Activated T-helper 1 cell treated with anti-CD3 and anti-CD28 coated beads, Interleukin-12 subunit alpha, Interleukin-12 subunit beta, Interleukin-2, Interleukin-4 antibody, amounts not matched to agents 30 ng/mL and 10 ng/mL and 1 ng/mL, durations not matched to agents 14 hours and 24 hours and 36 hours (primary cell): ENCODE data around the gene ASCL5. TPM values are rescaled to one million over a fixed set of nuclear protein-coding genes. Genes with fewer than 3 reads are reported as not detected.

Experiments used
- DNase-seq: peaks from one replicate; pipeline ENCODE4 v3.0.0; 2021; ENCODE audit warnings: low spot score
- H3K27ac Mint-ChIP-seq: one replicate; pipeline ENCODE4 v1.8.0; 2021; ENCODE audit warnings: mild to moderate bottlenecking, mixed read lengths
- H3K27me3 Mint-ChIP-seq: one replicate; pipeline ENCODE4 v1.8.0; 2022; ENCODE audit warnings: mild to moderate bottlenecking, moderate library complexity, mixed read lengths; ENCODE audit not compliant: insufficient read depth
- H3K36me3 Mint-ChIP-seq: one replicate; pipeline ENCODE4 v1.8.0; 2021; ENCODE audit warnings: low read depth, mixed read lengths
- H3K4me1 Mint-ChIP-seq: one replicate; pipeline ENCODE4 v1.8.0; 2021; ENCODE audit warnings: low read depth, mixed read lengths
- H3K4me3 Mint-ChIP-seq: one replicate; pipeline ENCODE4 v1.8.0; 2021; ENCODE audit warnings: mild to moderate bottlenecking, moderate library complexity, mixed read lengths
- H3K9me3 Mint-ChIP-seq: one replicate; pipeline ENCODE4 v1.8.0; 2021; ENCODE audit warnings: mixed read lengths
- intact Hi-C: fragments of 100-400 bp; cut with micrococcal nuclease; formaldehyde crosslinking; loops from one replicate; pipeline ENCODE4 v1.15.1; 2024
- total RNA-seq: library from RNA; stranded (reverse); gene quantifications from 2 replicates; pipeline ENCODE4 v1.2.3, GENCODE V29; 2022

The ASCL5 gene
- total RNA-seq, 1 donor from 2014 or later: not detected

- Mint-ChIP-seq H3K4me1 (no peaks in the 10 kb centered on the region), H3K4me3 (no peak overlapping the region), H3K36me3 (no peaks in the 10 kb centered on the region), H3K9me3 (no peaks in the 10 kb centered on the region), H3K27me3 (peaks cover 49% of the 10 kb centered on the region), H3K27ac (no peak overlapping the region)
- intact Hi-C loops: loop anchor here (1.0 to 10.0 kb wide), 2 partner anchors 33 to 565 kb away; no protein-coding TSS in a partner anchor
- DNase-seq: no peak
Measured at GRCh38 chr1:201119206-201120197, 7.5 kb downstream of the ASCL5 start.

GRCh38 chr1:201116091-201116490 is 10.9 kb downstream of the ASCL5 start:
- no peaks in the 10 kb centered on the region for H3K4me1 Mint-ChIP-seq
- no peak overlapping the region for H3K27ac Mint-ChIP-seq
- DNase-seq: no peak
- H3K27me3 Mint-ChIP-seq: peaks cover 38% of the 10 kb centered on the region
- intact Hi-C loops: loop anchor here (10.0 kb wide), 1 partner anchor 561 kb away; no protein-coding TSS in a partner anchor
- no peaks in the 10 kb centered on the region for H3K36me3 Mint-ChIP-seq
- H3K9me3 Mint-ChIP-seq: no peaks in the 10 kb centered on the region
- H3K4me3 Mint-ChIP-seq: no peak overlapping the region

DNA sequence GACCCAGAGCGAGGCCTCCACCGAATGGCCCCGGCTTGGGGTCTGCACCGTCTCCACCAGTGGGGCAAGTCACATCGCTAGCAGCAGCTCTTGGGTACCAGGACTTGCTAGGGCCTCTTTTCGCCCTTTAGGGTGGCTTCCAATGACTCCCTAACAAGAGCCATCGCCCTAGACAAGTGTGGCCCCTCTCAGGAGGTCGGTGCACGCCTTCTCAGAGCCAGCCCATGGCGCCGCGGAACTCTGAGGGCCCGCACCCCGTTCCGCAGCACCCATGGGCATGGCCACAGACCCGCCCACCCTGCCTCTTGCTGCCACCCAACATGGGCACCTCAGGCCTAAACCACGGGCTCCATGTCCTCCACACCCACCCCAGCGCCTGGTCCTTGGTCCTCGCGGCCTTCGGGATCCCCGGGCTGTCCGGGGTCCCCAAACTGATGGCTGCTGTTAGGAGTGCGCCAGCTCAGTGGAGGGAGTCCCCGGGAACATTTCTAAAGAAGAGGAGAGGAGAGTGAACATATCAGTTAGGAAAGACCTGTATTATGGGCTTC is 11.5 kb downstream of the ASCL5 start:
- H3K4me1 Mint-ChIP-seq: no peaks in the 10 kb centered on the region
- H3K4me3 Mint-ChIP-seq: no peak overlapping the region
- intact Hi-C loops: loop anchor here (10.0 kb wide), 1 partner anchor 561 kb away; no protein-coding TSS in a partner anchor
- H3K36me3 Mint-ChIP-seq: no peaks in the 10 kb centered on the region
- no peak for DNase-seq
- no peaks in the 10 kb centered on the region for H3K9me3 Mint-ChIP-seq
- peaks cover 38% of the 10 kb centered on the region for H3K27me3 Mint-ChIP-seq
- no peak overlapping the region for H3K27ac Mint-ChIP-seq

GRCh38 chr1:201114245-201115131 is 12.5 kb downstream of the ASCL5 start:
- peak; percentile 57 for DNase-seq
- Mint-ChIP-seq H3K27ac (peak overlapping the region; percentile 48), H3K9me3 (no peaks in the 10 kb centered on the region), H3K4me1 (no peaks in the 10 kb centered on the region), H3K27me3 (peaks cover 35% of the 10 kb centered on the region), H3K36me3 (no peaks in the 10 kb centered on the region), H3K4me3 (peak overlapping the region; percentile 85)
- intact Hi-C loops: loop anchor here (1.0 to 10.0 kb wide), 7 partner anchors 28 to 560 kb away; partner anchors contain the start of genes KIF14 and TMEM9

GRCh38 chr1:201113451-201114244 is 13.3 kb downstream of the ASCL5 start:
- Mint-ChIP-seq H3K4me1 (no peaks in the 10 kb centered on the region), H3K4me3 (peak overlapping the region; percentile 85), H3K9me3 (no peaks in the 10 kb centered on the region), H3K36me3 (no peaks in the 10 kb centered on the region), H3K27ac (no peak overlapping the region), H3K27me3 (peaks cover 35% of the 10 kb centered on the region)
- intact Hi-C loops: loop anchor here (1.0 to 10.0 kb wide), 7 partner anchors 27 to 559 kb away; partner anchors contain the start of genes KIF14 and TMEM9
- DNase-seq: no peak

DNA sequence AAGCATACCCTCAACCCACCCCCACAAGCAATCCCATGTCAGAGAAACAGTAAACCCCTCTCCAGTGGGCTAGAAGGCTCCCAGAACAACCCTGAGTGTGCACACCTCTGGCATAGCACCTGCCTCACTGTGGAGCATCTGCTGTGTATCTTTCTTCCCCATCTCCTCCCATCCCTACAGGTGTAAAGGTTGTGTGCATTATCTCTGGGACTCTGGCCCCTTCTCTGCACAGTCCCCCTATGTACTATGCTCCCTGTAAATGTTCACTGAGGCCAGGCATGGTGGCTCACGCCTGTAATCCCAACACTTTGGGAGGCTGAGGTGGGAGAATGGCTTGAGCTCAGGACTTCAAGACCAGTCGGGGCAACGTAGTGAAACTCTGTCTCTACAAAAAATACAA is 14.1 kb downstream of the ASCL5 start:
- Mint-ChIP-seq H3K4me1 (no peaks in the 10 kb centered on the region), H3K36me3 (no peaks in the 10 kb centered on the region), H3K9me3 (no peaks in the 10 kb centered on the region), H3K4me3 (no peak overlapping the region), H3K27me3 (peaks cover 31% of the 10 kb centered on the region), H3K27ac (no peak overlapping the region)
- no peak for DNase-seq
- intact Hi-C loops: loop anchor here (5.0 to 10.0 kb wide), 2 partner anchors 491 to 558 kb away; partner anchors contain the start of gene KIF14

- H3K4me1 Mint-ChIP-seq: no peaks in the 10 kb centered on the region
- no peak within 1 kb of the TSS for H3K27ac Mint-ChIP-seq
- intact Hi-C loops: loop anchor here (5.0 to 10.0 kb wide), 2 partner anchors 490 to 557 kb away; partner anchors contain the start of gene KIF14
- H3K27me3 Mint-ChIP-seq: peaks cover 30% of the 10 kb centered on the region
- H3K9me3 Mint-ChIP-seq: no peaks in the 10 kb centered on the region
- H3K4me3 Mint-ChIP-seq: no peak within 1 kb of the TSS
- H3K36me3 Mint-ChIP-seq: no peaks in the 10 kb centered on the region
- no peak for DNase-seq
Measured at GRCh38 chr1:201112173-201112731, 14.7 kb downstream of the ASCL5 start, which contains the start of gene CACNA1S. Gene CACNA1S (minus strand): TSS chr1:201112426. CDS start chr1:201112339, 87 bp downstream.

GRCh38 chr1:201111672-201112071 is 15.3 kb downstream of the ASCL5 start:
- Mint-ChIP-seq H3K27ac (no peak overlapping the region), H3K27me3 (peaks cover 26% of the 10 kb centered on the region), H3K9me3 (no peaks in the 10 kb centered on the region), H3K4me3 (no peak overlapping the region), H3K4me1 (no peaks in the 10 kb centered on the region), H3K36me3 (no peaks in the 10 kb centered on the region)
- DNase-seq: no peak
- intact Hi-C loops: loop anchor here (5.0 to 10.0 kb wide), 2 partner anchors 489 to 557 kb away; partner anchors contain the start of gene KIF14

DNA sequence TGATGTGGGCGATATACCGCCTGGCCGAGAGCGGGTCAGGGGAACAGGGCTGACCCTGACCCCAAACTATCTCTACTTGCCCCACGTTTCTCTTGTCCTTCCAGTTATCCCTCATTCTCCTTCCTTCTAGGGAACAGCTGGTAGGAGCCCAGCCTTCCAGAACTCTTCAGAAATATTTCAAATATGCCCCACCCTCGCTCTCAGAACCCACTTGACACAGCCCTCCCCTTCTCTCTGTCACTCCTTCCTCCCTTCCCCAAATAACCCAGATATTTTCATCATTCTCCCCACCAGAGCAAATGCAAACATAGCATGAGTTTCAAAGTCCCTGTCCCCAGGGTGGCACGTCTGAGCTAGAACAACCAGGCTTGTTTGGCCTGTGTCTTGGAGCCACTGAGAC is 15.8 kb downstream of the ASCL5 start:
- Mint-ChIP-seq H3K4me3 (no peak overlapping the region), H3K36me3 (no peaks in the 10 kb centered on the region), H3K27me3 (peaks cover 22% of the 10 kb centered on the region), H3K27ac (no peak overlapping the region), H3K4me1 (no peaks in the 10 kb centered on the region), H3K9me3 (no peaks in the 10 kb centered on the region)
- no peak for DNase-seq
- intact Hi-C loops: loop anchor here (5.0 to 10.0 kb wide), 2 partner anchors 489 to 556 kb away; partner anchors contain the start of gene KIF14

- H3K9me3 Mint-ChIP-seq: no peaks in the 10 kb centered on the region
- no peak overlapping the region for H3K27ac Mint-ChIP-seq
- intact Hi-C loops: loop anchor here (5.0 to 10.0 kb wide), 2 partner anchors 488 to 556 kb away; partner anchors contain the start of gene KIF14
- no peaks in the 10 kb centered on the region for H3K4me1 Mint-ChIP-seq
- H3K27me3 Mint-ChIP-seq: peaks cover 18% of the 10 kb centered on the region
- no peaks in the 10 kb centered on the region for H3K36me3 Mint-ChIP-seq
- H3K4me3 Mint-ChIP-seq: no peak overlapping the region
- DNase-seq: no peak
Measured at GRCh38 chr1:201110616-201111015, 16.4 kb downstream of the ASCL5 start.

- H3K4me1 Mint-ChIP-seq: no peaks in the 10 kb centered on the region
- intact Hi-C loops: loop anchor here (5.0 to 10.0 kb wide), 2 partner anchors 488 to 555 kb away; partner anchors contain the start of gene KIF14
- H3K27me3 Mint-ChIP-seq: peaks cover 17% of the 10 kb centered on the region
- H3K27ac Mint-ChIP-seq: no peak overlapping the region
- H3K9me3 Mint-ChIP-seq: no peaks in the 10 kb centered on the region
- DNase-seq: no peak
- H3K4me3 Mint-ChIP-seq: no peak overlapping the region
- no peaks in the 10 kb centered on the region for H3K36me3 Mint-ChIP-seq
Measured at GRCh38 chr1:201110138-201110537, 16.8 kb downstream of the ASCL5 start.
